ENCODE data around the gene ZFP69.

Gene ZFP69

GRCh38 chr1:40476924-40477677 lies at the start of gene ZFP69:
Gene ZFP69 (plus strand): TSS chr1:40477290. CDS start chr1:40479362, 2,072 bp downstream.
- peak within 1 kb of the TSS; percentile 48 for H3K27ac ChIP-seq (ENCODE audit: low read depth, low read length)
- peak within 1 kb of the TSS; percentile 75 for H3K9ac ChIP-seq (ENCODE audit: low read length)
- TF ChIP-seq CTCF (IDR thresholded peaks at IDR 0.05; ENCODE audit: insufficient read depth, low read length, poor library complexity, severe bottlenecking) (no peak), EZH2phosphoT487 (conservative IDR thresholded peaks at IDR 0.05; ENCODE audit: low read length) (no peak)

DNA sequence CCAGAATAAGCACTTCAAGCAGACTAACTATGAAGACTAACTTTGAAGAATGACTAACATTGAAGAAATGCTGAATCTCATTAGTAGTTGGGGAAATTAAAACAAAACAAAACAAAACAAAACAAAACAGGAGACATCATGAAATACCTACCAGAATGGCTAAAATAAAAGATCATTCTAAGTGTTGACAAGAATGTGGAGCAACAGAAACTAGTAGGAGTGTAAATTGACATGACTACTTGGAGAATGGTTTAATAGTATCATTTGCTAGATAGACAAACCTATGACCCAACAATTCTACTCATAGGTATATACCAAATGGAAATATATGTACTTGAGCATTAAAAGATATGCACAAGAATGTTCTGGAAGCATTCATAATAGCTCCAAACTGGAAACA lies 45.7 kb upstream of the ZFP69 start:
- no peaks in the 10 kb centered on the region for H3K36me3 ChIP-seq (ENCODE audit: low read length)
- H3K79me2 ChIP-seq (ENCODE audit: insufficient read depth, low read length) = no peaks in the 10 kb centered on the region
- H2AFZ ChIP-seq (ENCODE audit: low read depth, low read length, severe bottlenecking) = no peak overlapping the region
- H3K4me2 ChIP-seq (ENCODE audit: low read depth, low read length, poor library complexity, severe bottlenecking) = no peak overlapping the region
- H3K4me3 ChIP-seq (ENCODE audit: insufficient read depth, low read length, poor library complexity, severe bottlenecking) = no peak overlapping the region
- H3F3A ChIP-seq (ENCODE audit: insufficient read depth) = no peaks in the 10 kb centered on the region
- no peaks in the 10 kb centered on the region for H3K9me2 ChIP-seq (replicated peaks; ENCODE audit: insufficient read depth, low read length)
- no peaks in the 10 kb centered on the region for H3K9me3 ChIP-seq (ENCODE audit: insufficient read depth, low read length)
- H3K27ac ChIP-seq (ENCODE audit: low read depth, low read length) = no peak overlapping the region
- TF ChIP-seq EZH2phosphoT487 (conservative IDR thresholded peaks at IDR 0.05; ENCODE audit: low read length) (no peak), CTCF (IDR thresholded peaks at IDR 0.05; ENCODE audit: insufficient read depth, low read length, poor library complexity, severe bottlenecking) (no peak)
- no peak overlapping the region for H3K9ac ChIP-seq (ENCODE audit: low read length)
- no peaks in the 10 kb centered on the region for H3K27me3 ChIP-seq (ENCODE audit: low read length)
- H4K20me1 ChIP-seq (ENCODE audit: low read depth, low read length) = no peaks in the 10 kb centered on the region

More at GRCh38 chr1:40476924-40477677, at the start of gene ZFP69:
- H3K4me3 ChIP-seq (ENCODE audit: insufficient read depth, low read length, poor library complexity, severe bottlenecking) = peak within 1 kb of the TSS; percentile 62
- no peaks in the 10 kb centered on the region; the same call in 1 of the 2 replicates for H3K79me2 ChIP-seq (ENCODE audit: insufficient read depth, low read length)
- H3K9me3 ChIP-seq (ENCODE audit: insufficient read depth, low read length) = peaks cover 15% of the 10 kb centered on the region
- no peaks in the 10 kb centered on the region for H3K36me3 ChIP-seq (ENCODE audit: low read length)
- peak within 1 kb of the TSS; percentile 83 for H2AFZ ChIP-seq (ENCODE audit: low read depth, low read length, severe bottlenecking)
- H3F3A ChIP-seq (ENCODE audit: insufficient read depth) = peaks cover 18% of the 10 kb centered on the region; the same call in 1 of the 2 replicates
- no peaks in the 10 kb centered on the region for H3K27me3 ChIP-seq (ENCODE audit: low read length)
- H3K4me2 ChIP-seq (ENCODE audit: low read depth, low read length, poor library complexity, severe bottlenecking) = peak within 1 kb of the TSS; percentile 90
- H3K9me2 ChIP-seq (replicated peaks; ENCODE audit: insufficient read depth, low read length) = no peaks in the 10 kb centered on the region
- H4K20me1 ChIP-seq (ENCODE audit: low read depth, low read length) = no peaks in the 10 kb centered on the region

- Histone ChIP-seq H3K9me3 (ENCODE audit: insufficient read depth, low read length) (no peaks in the 10 kb centered on the region), H3K9me2 (replicated peaks; ENCODE audit: insufficient read depth, low read length) (no peaks in the 10 kb centered on the region), H4K20me1 (ENCODE audit: low read depth, low read length) (no peaks in the 10 kb centered on the region), H3K9ac (ENCODE audit: low read length) (no peak overlapping the region), H3K4me3 (ENCODE audit: insufficient read depth, low read length, poor library complexity, severe bottlenecking) (no peak overlapping the region), H3F3A (ENCODE audit: insufficient read depth) (no peaks in the 10 kb centered on the region), H2AFZ (ENCODE audit: low read depth, low read length, severe bottlenecking) (no peak overlapping the region), H3K36me3 (ENCODE audit: low read length) (no peaks in the 10 kb centered on the region), H3K79me2 (ENCODE audit: insufficient read depth, low read length) (no peaks in the 10 kb centered on the region), H3K4me2 (ENCODE audit: low read depth, low read length, poor library complexity, severe bottlenecking) (no peak overlapping the region), H3K27me3 (ENCODE audit: low read length) (no peaks in the 10 kb centered on the region), H3K27ac (ENCODE audit: low read depth, low read length) (no peak overlapping the region)
- TF ChIP-seq EZH2phosphoT487 (conservative IDR thresholded peaks at IDR 0.05; ENCODE audit: low read length) (no peak), CTCF (IDR thresholded peaks at IDR 0.05; ENCODE audit: insufficient read depth, low read length, poor library complexity, severe bottlenecking) (no peak)
Measured at GRCh38 chr1:40432644-40433390, 44.3 kb upstream of the ZFP69 start.

Data from SU-DHL-6 (cell line).